ENCODE data around the gene DNM3. TPM values are rescaled to one million over a fixed set of nuclear protein-coding genes. Genes with fewer than 3 reads are reported as not detected.

DNM3 gene
- polyA plus RNA-seq, 1 donor (not counting 4 experiments of a cell fraction or from before 2014, with no cell fraction given), result 2.0 TPM

DNA sequence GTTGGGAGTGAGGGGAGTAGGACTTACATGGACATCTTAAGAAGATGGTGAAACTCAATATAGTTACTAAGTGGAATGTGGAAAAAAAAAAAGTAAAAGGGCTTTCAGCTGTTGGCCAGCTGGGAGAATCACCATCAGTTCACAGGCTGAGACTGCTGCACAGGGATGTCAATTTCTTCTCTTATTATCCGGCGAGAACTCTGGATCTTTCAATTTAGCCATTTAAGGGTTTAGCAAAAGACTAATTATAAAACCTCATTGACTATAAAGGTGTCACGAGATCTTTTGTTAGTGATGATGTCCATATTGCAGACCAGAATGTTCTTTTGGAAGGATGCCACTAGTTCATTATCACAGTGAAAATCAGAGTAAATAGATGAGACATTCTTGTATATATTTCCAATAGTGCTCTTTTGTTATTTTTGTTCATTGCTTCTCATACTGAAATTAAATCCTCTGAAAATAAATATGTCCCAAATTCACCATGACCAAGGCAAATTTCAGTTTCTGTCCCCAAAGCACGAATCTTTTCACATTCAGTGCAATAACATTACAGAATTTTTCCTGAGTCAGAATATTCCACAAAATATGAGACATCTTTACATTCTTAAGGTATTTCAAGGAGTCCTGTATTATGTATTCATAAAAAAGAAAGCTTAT, 266.1 kb downstream of the DNM3 start:
- no peaks in the 10 kb centered on the region for H4K20me1 ChIP-seq (ENCODE audit: control insufficient read depth, extremely low read depth, insufficient read depth, low read length)
- H3K4me3 ChIP-seq (ENCODE audit: control insufficient read depth in 2 of 3, extremely low read depth in 1 of 3, insufficient read depth in 2 of 3, low read depth in 1 of 3, low read length in 3 of 3), result no peak overlapping the region
- no peaks in the 10 kb centered on the region for H3K9me3 ChIP-seq (ENCODE audit: control insufficient read depth, low read depth, low read length)
- no peak overlapping the region for H2AFZ ChIP-seq (ENCODE audit: control insufficient read depth, low read length)
- no peaks in the 10 kb centered on the region for H3K9me1 ChIP-seq (ENCODE audit: control insufficient read depth, extremely low read depth, insufficient read depth, low read length)
- FAIRE-seq, result no peak
- DNase-seq (ENCODE audit: low read depth, low spot score), result no peak
- TF ChIP-seq, protein P1, sequence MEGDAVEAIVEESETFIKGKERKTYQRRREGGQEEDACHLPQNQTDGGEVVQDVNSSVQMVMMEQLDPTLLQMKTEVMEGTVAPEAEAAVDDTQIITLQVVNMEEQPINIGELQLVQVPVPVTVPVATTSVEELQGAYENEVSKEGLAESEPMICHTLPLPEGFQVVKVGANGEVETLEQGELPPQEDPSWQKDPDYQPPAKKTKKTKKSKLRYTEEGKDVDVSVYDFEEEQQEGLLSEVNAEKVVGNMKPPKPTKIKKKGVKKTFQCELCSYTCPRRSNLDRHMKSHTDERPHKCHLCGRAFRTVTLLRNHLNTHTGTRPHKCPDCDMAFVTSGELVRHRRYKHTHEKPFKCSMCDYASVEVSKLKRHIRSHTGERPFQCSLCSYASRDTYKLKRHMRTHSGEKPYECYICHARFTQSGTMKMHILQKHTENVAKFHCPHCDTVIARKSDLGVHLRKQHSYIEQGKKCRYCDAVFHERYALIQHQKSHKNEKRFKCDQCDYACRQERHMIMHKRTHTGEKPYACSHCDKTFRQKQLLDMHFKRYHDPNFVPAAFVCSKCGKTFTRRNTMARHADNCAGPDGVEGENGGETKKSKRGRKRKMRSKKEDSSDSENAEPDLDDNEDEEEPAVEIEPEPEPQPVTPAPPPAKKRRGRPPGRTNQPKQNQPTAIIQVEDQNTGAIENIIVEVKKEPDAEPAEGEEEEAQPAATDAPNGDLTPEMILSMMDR (optimal IDR thresholded peaks at IDR 0.05 in 1 of 3, IDR thresholded peaks at IDR 0.05 in 1 of 3, conservative IDR thresholded peaks at IDR 0.05 in 1 of 3; ENCODE audit: extremely low read depth in 1 of 3, insufficient read depth in 2 of 3, low read length in 3 of 3), result no peak
- TF ChIP-seq EZH2 (IDR thresholded peaks at IDR 0.05; ENCODE audit: low read length), result no peak
- H3K4me1 ChIP-seq (ENCODE audit: control insufficient read depth, extremely low read depth, insufficient read depth, low read length), result peaks cover 5% of the 10 kb centered on the region
- no peak overlapping the region for H3K27ac ChIP-seq (ENCODE audit: control insufficient read depth, insufficient read depth, low read length)
- H3K4me2 ChIP-seq (ENCODE audit: control insufficient read depth, extremely low read depth, insufficient read depth, low read depth, low read length), result no peak overlapping the region
- H3K36me3 ChIP-seq (ENCODE audit: control insufficient read depth in 2 of 2, extremely low read depth in 1 of 2, insufficient read depth in 2 of 2, low read length in 2 of 2), result no peaks in the 10 kb centered on the region
- dilution Hi-C loops (cut with MboI; ENCODE audit: extremely low pct_ligation_motif_present, low sequenced_read_pairs), result no loop called here
- H3K79me2 ChIP-seq (ENCODE audit: control insufficient read depth, insufficient read depth, low read length), result no peaks in the 10 kb centered on the region
- no peaks in the 10 kb centered on the region for H3K27me3 ChIP-seq (ENCODE audit: control insufficient read depth, extremely low read depth, insufficient read depth, low read length)
- no peak overlapping the region for H3K9ac ChIP-seq (ENCODE audit: control insufficient read depth, extremely low read depth, insufficient read depth, low read length)

DNA sequence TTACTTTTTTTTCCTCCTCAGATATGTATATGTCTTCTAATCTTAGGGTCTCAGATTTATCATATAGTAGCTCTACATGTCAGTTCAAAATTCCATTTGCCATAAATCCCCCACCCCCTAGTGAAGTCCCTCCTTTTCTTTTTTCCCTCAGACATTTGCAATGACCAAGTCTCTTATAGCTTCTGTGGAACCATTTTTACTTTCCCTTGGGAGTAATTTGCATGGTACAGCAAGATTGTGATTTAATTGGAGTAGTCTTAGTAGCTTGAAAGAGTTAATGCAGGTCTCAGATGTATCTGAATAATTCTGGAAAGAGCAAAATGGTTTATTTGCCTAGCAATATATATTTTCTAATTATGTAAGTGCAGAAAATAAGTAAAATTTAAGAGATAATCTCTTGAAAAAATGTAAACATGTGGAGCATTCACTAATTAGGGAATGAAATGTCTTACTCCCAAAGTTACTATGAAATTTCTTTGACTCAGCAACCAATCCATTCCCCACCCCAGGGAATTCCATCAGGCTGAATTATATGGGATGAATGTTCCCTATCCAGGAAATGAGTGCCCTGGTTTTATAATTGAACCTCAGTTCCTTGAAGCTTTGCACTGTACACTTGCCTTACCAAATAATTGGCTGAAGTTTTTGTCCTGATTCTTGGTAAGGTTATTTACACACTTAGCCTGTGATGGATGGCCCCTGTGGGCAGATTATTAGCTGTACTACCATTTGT, 267.0 kb downstream of the DNM3 start:
- Histone ChIP-seq H3K4me2 (ENCODE audit: control insufficient read depth, extremely low read depth, insufficient read depth, low read depth, low read length) (no peak overlapping the region), H3K9me3 (ENCODE audit: control insufficient read depth, low read depth, low read length) (no peaks in the 10 kb centered on the region), H3K27me3 (ENCODE audit: control insufficient read depth, extremely low read depth, insufficient read depth, low read length) (no peaks in the 10 kb centered on the region), H3K9ac (ENCODE audit: control insufficient read depth, extremely low read depth, insufficient read depth, low read length) (no peak overlapping the region), H3K79me2 (ENCODE audit: control insufficient read depth, insufficient read depth, low read length) (no peaks in the 10 kb centered on the region), H2AFZ (ENCODE audit: control insufficient read depth, low read length) (no peak overlapping the region), H3K4me1 (ENCODE audit: control insufficient read depth, extremely low read depth, insufficient read depth, low read length) (peaks cover 5% of the 10 kb centered on the region), H4K20me1 (ENCODE audit: control insufficient read depth, extremely low read depth, insufficient read depth, low read length) (no peaks in the 10 kb centered on the region), H3K36me3 (ENCODE audit: control insufficient read depth in 2 of 2, extremely low read depth in 1 of 2, insufficient read depth in 2 of 2, low read length in 2 of 2) (no peaks in the 10 kb centered on the region), H3K4me3 (ENCODE audit: control insufficient read depth in 2 of 3, extremely low read depth in 1 of 3, insufficient read depth in 2 of 3, low read depth in 1 of 3, low read length in 3 of 3) (no peak overlapping the region), H3K9me1 (ENCODE audit: control insufficient read depth, extremely low read depth, insufficient read depth, low read length) (no peaks in the 10 kb centered on the region), H3K27ac (ENCODE audit: control insufficient read depth, insufficient read depth, low read length) (no peak overlapping the region)
- FAIRE-seq (no peak), DNase-seq (ENCODE audit: low read depth, low spot score) (no peak)
- dilution Hi-C loops (cut with MboI; ENCODE audit: extremely low pct_ligation_motif_present, low sequenced_read_pairs), result no loop called here
- TF ChIP-seq, protein P1 (optimal IDR thresholded peaks at IDR 0.05 in 1 of 3, IDR thresholded peaks at IDR 0.05 in 1 of 3, conservative IDR thresholded peaks at IDR 0.05 in 1 of 3; ENCODE audit: extremely low read depth in 1 of 3, insufficient read depth in 2 of 3, low read length in 3 of 3), result no peak
- no peak for TF ChIP-seq EZH2 (IDR thresholded peaks at IDR 0.05; ENCODE audit: low read length)
